ENCODE data around the gene RALGPS1. TPM values are rescaled to one million over a fixed set of nuclear protein-coding genes. Genes with fewer than 3 reads are reported as not detected.

The RALGPS1 gene
- total RNA-seq, 4 donors from 2014 or later, result 2.2 to 10.3 (median 5.4) TPM

DNA sequence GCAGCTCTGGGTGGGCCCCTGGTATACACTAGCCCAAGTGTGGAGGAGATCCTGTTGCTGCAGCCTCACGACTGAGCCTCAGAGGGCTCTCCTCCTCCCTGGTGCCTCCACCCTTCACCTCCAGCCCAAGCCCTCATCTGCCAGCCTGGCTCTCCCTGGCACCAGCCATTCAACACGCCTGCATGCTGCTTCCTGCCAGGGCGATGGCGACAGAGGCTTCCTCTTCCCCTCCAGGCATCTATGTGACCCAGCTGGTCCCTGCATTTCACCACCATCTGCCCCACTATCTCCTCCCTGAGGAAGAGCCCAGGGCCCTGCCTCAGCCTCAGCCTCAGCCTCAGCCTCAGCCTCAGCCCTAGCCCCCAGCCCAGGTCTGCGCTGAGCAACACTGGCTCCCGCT is 262.6 kb downstream of the RALGPS1 start:
- no peak overlapping the region for H3K4me3 ChIP-seq
- no peaks in the 10 kb centered on the region for H3K36me3 ChIP-seq
- no peaks in the 10 kb centered on the region for H3K9me3 ChIP-seq
- DNase-seq (no peak), ATAC-seq (no peak)
- no peak for TF ChIP-seq POLR2A (IDR thresholded peaks at IDR 0.05)
- no peak for TF ChIP-seq CTCF (IDR thresholded peaks at IDR 0.05 in 4 of 5, conservative IDR thresholded peaks at IDR 0.05 in 1 of 5)
- intact Hi-C loops (cut with DNase I; ENCODE audit: low total_unique reads), result no loop called here
- H3K27me3 ChIP-seq, result no peaks in the 10 kb centered on the region
- in situ Hi-C loops (cut with MboI; ENCODE audit: low sequenced_read_pairs in 4 of 4), result no loop called here
- no peaks in the 10 kb centered on the region for H3K4me1 ChIP-seq
- no peak overlapping the region for H3K27ac ChIP-seq

GRCh38 chr9:127177665-127178265 is 263.2 kb downstream of the RALGPS1 start:
- no peak for DNase-seq
- in situ Hi-C loops (cut with MboI; ENCODE audit: low sequenced_read_pairs in 4 of 4), result no loop called here

DNA sequence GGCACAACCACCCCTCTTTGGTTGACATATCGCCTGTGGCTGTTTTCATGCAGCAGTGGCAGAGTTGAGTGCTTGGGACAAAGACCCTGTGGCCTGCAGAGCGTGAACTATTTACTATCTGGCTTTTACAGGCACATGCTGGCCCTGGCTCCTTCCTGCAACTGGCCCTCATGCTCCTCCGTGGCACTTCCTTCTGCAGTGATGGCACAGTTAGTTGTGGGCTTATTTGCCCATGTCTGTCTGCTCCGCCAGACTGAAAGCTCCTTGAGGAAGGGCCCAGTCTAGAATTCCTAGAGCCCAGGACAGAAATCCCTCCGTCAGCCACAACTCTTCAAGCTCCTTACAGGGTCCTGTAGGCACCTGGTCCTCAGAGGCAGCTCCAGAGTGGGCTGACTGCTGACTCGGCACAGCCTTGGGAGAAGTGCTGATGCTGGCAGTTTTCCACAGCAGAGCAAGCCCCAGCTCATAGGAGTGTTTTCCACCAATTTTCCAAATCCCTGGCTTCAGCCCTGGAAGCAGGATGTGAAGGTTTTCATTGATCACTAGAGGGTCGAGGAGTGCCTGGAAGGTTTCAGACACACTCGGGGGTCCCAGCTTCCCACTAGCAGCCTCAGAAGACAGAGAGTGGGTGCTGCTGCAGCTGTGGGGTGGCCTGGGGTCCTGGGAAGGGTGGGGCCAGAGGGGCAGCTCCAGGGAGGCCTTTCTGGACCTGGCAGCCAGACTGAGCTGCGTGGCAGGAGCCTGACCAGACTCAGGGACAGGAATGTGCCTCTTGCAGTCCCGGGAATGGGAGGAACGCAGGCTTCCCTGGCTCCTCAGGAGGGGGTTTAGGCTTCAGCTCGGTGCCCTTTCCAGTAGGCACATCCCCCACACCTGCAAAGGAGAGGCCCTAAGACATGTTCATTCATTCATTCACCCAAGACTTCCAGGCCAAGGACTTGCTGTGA is 264.4 kb downstream of the RALGPS1 start:
- H3K27ac ChIP-seq, result no peak overlapping the region
- no peaks in the 10 kb centered on the region for H3K9me3 ChIP-seq
- intact Hi-C loops (cut with DNase I; ENCODE audit: low total_unique reads) (no loop called here), in situ Hi-C loops (cut with MboI; ENCODE audit: low sequenced_read_pairs in 4 of 4) (no loop called here)
- no peaks in the 10 kb centered on the region for H3K4me1 ChIP-seq
- no peak overlapping the region for H3K4me3 ChIP-seq
- DNase-seq (no peak), ATAC-seq (no peak)
- TF ChIP-seq POLR2A (IDR thresholded peaks at IDR 0.05) (no peak), CTCF (IDR thresholded peaks at IDR 0.05 in 4 of 5, conservative IDR thresholded peaks at IDR 0.05 in 1 of 5) (no peak)
- no peaks in the 10 kb centered on the region for H3K27me3 ChIP-seq
- no peaks in the 10 kb centered on the region for H3K36me3 ChIP-seq

More at GRCh38 chr9:127177665-127178265, 263.2 kb downstream of the RALGPS1 start:
- TF ChIP-seq CTCF (IDR thresholded peaks at IDR 0.05 in 4 of 5, conservative IDR thresholded peaks at IDR 0.05 in 1 of 5), result no peak
- TF ChIP-seq POLR2A (IDR thresholded peaks at IDR 0.05), result no peak
- Histone ChIP-seq H3K36me3 (no peaks in the 10 kb centered on the region), H3K4me1 (no peaks in the 10 kb centered on the region), H3K27me3 (no peaks in the 10 kb centered on the region), H3K9me3 (no peaks in the 10 kb centered on the region), H3K27ac (no peak overlapping the region), H3K4me3 (no peak overlapping the region)
- intact Hi-C loops (cut with DNase I; ENCODE audit: low total_unique reads), result no loop called here
- ATAC-seq, result no peak

DNA sequence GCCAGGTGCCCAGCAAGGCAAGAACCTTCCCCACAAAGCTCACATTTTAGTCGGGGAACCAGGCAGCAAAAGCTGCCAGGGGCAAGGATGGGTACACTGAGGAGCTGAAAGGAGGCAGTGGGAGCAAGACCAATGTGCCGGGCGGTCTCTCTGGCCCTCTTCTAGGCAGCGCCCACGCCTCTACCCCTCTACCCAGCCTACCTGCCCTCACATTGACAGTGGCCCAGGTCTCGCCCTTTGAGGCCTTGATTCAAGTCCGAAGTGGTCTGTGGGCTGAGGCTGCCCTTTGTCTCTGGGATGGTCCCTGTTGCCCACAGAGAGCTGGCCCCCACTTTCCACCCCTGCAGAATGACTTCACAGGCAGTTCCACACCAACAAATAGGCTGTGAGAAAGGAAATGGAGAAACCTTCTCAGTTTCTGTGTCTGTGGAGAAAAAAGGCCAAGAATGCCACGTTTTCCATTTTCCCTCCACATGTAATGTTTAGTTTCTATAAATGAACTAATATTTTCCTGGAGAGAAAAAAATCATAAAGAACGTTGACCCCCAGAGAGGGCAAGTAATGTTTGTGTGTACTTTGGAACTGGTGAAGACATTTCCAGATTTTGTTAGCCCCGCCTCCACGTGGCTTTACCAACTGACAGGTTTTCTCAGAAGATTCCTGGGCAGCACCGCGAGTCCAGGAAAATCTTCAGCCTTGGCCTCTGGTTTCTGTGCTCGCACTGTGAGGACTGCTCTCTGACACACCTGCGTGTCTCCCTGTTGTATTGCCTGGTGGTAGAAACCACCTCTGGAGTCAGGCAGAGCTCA is 265.3 kb downstream of the RALGPS1 start:
- Histone ChIP-seq H3K4me1 (no peaks in the 10 kb centered on the region), H3K36me3 (no peaks in the 10 kb centered on the region)

More for the DNA sequence above, 265.3 kb downstream of the RALGPS1 start:
- intact Hi-C loops (cut with DNase I; ENCODE audit: low total_unique reads), result no loop called here
- no peak overlapping the region for H3K4me3 ChIP-seq
- no peaks in the 10 kb centered on the region for H3K9me3 ChIP-seq
- ATAC-seq (no peak), DNase-seq (no peak)
- no peak overlapping the region for H3K27ac ChIP-seq
- TF ChIP-seq POLR2A (IDR thresholded peaks at IDR 0.05) (no peak), CTCF (IDR thresholded peaks at IDR 0.05 in 4 of 5, conservative IDR thresholded peaks at IDR 0.05 in 1 of 5) (no peak)
- in situ Hi-C loops (cut with MboI; ENCODE audit: low sequenced_read_pairs in 4 of 4), result no loop called here
- no peaks in the 10 kb centered on the region for H3K27me3 ChIP-seq

Data from gastrocnemius medialis (tissue), 4 donors.